Measurements from ENCODE around the gene MESD. TPM values are rescaled to one million over a fixed set of nuclear protein-coding genes. Genes with fewer than 3 reads are reported as not detected.

The MESD gene
- total RNA-seq, 2 experiments from 2014 or later, result 34.5 to 36.1 TPM

DNA sequence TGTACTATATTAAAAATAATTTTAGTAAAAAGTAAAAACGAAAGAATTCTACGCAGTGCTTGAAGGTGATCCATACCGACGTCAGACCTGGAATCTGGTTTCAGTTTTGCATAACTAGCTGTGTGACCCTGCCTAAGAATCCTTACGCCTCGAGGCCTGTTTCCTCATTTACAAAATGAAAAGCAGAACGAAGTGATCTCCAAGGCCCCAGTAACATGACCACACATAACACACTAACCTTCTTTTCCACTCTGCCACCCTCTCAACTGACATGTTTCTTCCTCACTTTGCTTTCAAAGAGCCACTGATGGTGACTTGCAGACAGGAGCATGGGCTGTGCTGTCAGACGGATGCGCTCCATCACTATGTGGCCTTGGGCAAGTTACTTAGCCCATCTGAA is 4.8 kb downstream of the MESD start:
- Mint-ChIP-seq H3K36me3 (ENCODE audit: low read depth) (peaks cover 67% of the 10 kb centered on the region), H3K4me1 (peaks cover 57% of the 10 kb centered on the region), H3K27ac (no peak overlapping the region), H3K27me3 (no peaks in the 10 kb centered on the region), H3K9me3 (no peaks in the 10 kb centered on the region), H3K4me3 (peak overlapping the region; percentile 1)
- no peak for DNase-seq
- ChIA-PET CTCF (interaction anchor here (6.0 kb wide), 1 partner anchor 281 kb away, joined by 31 read pairs; no protein-coding TSS in a partner anchor), POLR2A (interaction anchor here (0.8 to 1.0 kb wide), 2 partner anchors 15 to 17 kb away, joined by 3 to 4 read pairs; no protein-coding TSS in a partner anchor)

DNA sequence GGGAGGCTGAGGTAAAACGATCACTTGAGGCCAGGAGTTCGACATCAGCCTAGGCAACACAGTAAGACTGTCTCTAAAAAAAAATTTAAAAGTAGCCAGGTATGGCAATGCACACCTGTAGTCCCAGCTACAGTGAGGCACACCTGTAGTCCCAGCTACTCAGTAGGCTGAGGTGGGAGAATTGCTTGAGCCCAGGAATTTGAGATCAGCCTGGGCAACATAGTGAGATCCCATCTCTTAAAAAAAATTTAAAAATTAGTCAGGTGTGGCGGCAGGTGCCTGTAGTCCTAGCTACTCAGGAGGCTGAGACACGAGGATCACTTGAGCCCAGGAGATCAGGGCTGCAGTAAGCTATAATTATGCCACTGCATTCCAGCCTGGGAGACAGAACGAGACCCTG is 6.8 kb downstream of the MESD start:
- no peak for DNase-seq
- Mint-ChIP-seq H3K27ac (no peak overlapping the region), H3K4me1 (peaks cover 67% of the 10 kb centered on the region), H3K4me3 (no peak overlapping the region), H3K27me3 (no peaks in the 10 kb centered on the region), H3K36me3 (ENCODE audit: low read depth) (peaks cover 68% of the 10 kb centered on the region), H3K9me3 (no peaks in the 10 kb centered on the region)
- ChIA-PET POLR2A (no interaction called here), CTCF (interaction anchor here (6.0 kb wide), 1 partner anchor 283 kb away, joined by 31 read pairs; no protein-coding TSS in a partner anchor)

DNA sequence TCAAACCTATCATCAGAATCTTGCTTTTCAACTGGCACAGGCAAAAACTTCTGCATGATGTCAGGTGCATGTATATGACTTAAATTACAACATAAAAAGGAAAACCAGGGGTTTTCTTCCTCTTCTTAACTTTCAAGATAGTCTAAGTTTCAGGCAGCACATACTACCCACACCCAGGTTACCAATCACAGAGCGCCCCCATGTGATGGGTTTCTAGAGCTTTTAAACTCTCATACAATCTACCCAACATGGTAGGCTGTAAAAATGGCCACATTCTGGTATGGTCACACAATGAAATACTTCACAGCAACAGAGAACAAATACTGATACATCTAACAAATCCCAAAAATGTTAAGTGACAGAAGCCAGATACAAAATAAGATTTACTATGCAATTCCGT is 7.4 kb downstream of the MESD start:
- H3K36me3 Mint-ChIP-seq (ENCODE audit: low read depth), result peaks cover 73% of the 10 kb centered on the region
- H3K4me1 Mint-ChIP-seq, result peaks cover 70% of the 10 kb centered on the region
- H3K27ac Mint-ChIP-seq, result peak overlapping the region; percentile 11
- H3K4me3 Mint-ChIP-seq, result no peak overlapping the region
- POLR2A ChIA-PET, result no interaction called here
- no peaks in the 10 kb centered on the region for H3K27me3 Mint-ChIP-seq
- no peak for DNase-seq
- no peaks in the 10 kb centered on the region for H3K9me3 Mint-ChIP-seq
- CTCF ChIA-PET, result interaction anchor here (1.4 kb wide), 1 partner anchor 14 kb away, joined by 4 read pairs; no protein-coding TSS in a partner anchor

DNA sequence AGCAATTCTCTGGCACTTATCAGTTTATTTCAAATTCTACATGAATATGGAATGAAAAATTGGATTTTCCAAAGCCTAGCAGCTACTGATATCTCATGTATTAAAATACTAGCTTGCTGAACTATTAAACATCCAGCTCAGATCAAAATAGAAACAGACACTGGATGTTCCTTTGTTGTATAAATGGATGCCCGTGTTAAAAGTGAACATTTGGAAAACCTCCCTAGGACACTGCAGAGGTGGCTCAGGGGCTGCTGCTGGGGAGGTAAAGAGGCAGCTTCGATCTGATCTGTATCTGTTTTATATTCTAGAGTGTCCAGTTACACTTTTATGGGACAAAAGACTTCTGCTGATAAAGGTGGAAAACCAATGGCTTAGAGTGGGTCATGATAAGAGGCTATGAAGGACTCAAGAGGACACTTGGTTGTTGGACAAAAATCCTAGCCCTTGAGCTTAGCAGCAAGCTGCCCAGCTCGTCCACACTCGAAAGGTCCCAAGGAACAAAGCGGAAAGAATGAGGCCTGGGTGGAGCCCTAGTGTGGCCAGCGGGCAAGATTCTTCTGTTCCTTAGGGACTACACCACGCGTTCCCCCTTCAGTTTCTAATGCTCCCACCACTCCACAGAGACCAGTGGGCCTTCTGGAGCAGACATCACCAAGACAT is 9.9 kb downstream of the MESD start:
- POLR2A ChIA-PET, result interaction anchor here (0.9 to 1.9 kb wide), 2 partner anchors 9 to 12 kb away, joined by 3 to 5 read pairs; no protein-coding TSS in a partner anchor

DNA sequence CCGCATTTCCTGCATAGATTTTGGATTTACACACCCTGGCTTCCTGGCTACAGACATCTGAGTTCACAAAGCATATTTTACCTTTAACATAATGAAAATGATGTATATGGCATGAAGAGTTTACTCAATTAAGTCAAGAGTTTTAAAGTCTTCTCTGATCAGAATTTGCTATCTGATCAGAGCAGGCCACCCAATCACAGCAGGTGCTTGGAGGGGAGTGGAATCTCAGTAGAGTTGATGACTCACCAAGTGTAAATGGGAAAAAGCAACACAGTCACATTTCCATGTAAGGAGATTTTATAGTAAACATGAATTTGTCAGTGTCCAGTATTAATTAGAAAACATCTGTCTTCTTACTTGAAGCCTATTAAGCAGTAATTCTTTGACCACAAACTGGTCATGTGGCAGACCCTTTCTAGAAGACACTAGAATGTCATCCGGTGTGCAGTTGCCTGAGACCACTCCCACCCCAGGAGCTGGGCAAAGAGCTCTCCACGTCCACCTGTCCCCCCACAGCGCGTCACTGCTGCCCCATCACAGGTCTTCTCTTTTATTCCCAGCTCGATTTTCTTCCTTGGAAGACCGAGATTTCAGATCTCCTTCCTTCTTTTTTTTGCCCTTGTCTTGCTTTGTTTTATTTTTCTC is 10.8 kb downstream of the MESD start:
- CTCF ChIA-PET, result interaction anchor here (1.6 to 5.4 kb wide), 5 partner anchors 9 to 287 kb away, joined by 5 to 48 read pairs (median 8); no protein-coding TSS in a partner anchor
- DNase-seq, result no peak
- Mint-ChIP-seq H3K9me3 (no peaks in the 10 kb centered on the region), H3K27ac (peak overlapping the region; percentile 59), H3K4me3 (no peak overlapping the region), H3K4me1 (peaks cover 66% of the 10 kb centered on the region), H3K36me3 (ENCODE audit: low read depth) (peaks cover 58% of the 10 kb centered on the region), H3K27me3 (no peaks in the 10 kb centered on the region)
- POLR2A ChIA-PET, result interaction anchor here (1.9 kb wide), 1 partner anchor 10 kb away, joined by 5 read pairs; no protein-coding TSS in a partner anchor

More for the DNA sequence above, 9.9 kb downstream of the MESD start:
- H3K4me3 Mint-ChIP-seq, result no peak overlapping the region
- CTCF ChIA-PET, result interaction anchor here (0.9 to 5.4 kb wide), 7 partner anchors 8 to 287 kb away, joined by 3 to 48 read pairs (median 6); partner anchors contain the start of gene TLNRD1
- H3K9me3 Mint-ChIP-seq, result no peaks in the 10 kb centered on the region
- no peak for DNase-seq
- H3K27me3 Mint-ChIP-seq, result no peaks in the 10 kb centered on the region
- peaks cover 70% of the 10 kb centered on the region for H3K4me1 Mint-ChIP-seq
- peak overlapping the region; percentile 29 for H3K27ac Mint-ChIP-seq
- H3K36me3 Mint-ChIP-seq (ENCODE audit: low read depth), result peaks cover 59% of the 10 kb centered on the region

DNA sequence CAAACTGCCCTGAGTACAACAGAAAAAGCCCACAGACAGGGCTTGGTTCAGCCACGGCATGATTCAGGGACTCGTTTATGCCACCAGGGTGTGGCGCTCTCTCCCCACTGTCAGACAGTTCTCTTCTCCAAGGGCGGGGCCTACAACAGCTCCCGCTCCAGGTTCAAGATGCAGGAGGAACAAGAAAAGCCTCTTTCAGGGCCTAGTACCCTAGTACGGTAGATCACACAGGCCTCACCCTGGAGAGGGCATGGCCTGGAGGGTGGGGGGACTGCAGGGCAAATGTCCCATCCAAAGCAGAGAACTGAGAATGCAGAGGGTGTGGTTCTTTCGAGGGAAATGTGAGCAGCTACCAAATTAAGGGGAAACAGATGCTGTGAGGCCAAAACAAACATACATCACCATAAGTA is 12.0 kb downstream of the MESD start:
- Mint-ChIP-seq H3K27me3 (no peaks in the 10 kb centered on the region), H3K4me3 (no peak overlapping the region), H3K4me1 (peaks cover 61% of the 10 kb centered on the region), H3K36me3 (ENCODE audit: low read depth) (peaks cover 53% of the 10 kb centered on the region), H3K9me3 (no peaks in the 10 kb centered on the region), H3K27ac (peak overlapping the region; percentile 32)
- POLR2A ChIA-PET, result interaction anchor here (1.4 kb wide), 1 partner anchor 24 kb away, joined by 6 read pairs; no protein-coding TSS in a partner anchor
- CTCF ChIA-PET, result interaction anchor here (1.0 to 5.4 kb wide), 8 partner anchors 9 to 289 kb away, joined by 3 to 48 read pairs (median 6); no protein-coding TSS in a partner anchor
- peak; percentile 50 for DNase-seq

DNA sequence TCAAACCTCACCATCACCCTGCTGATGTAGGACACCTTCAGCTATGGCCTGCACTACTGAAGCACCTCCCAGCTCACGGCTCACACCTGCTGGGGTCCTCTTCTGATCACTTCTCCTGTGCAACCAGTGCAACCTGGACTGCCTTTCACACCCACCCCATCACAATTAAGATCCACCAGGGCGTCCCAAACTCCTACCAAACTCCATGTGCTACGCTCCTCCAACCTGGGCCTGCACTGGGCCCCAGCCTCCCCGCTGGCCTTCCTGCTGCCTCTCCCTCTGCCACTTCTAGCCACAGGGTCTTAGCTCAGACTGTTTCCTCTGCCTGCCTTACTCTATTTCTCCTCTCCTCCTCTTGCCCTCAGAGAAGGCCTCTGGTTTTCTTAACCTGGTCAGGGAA is 12.8 kb downstream of the MESD start:
- ChIA-PET CTCF (interaction anchor here (0.6 to 5.4 kb wide), 6 partner anchors 25 to 457 kb away, joined by 3 to 48 read pairs (median 6); no protein-coding TSS in a partner anchor), POLR2A (no interaction called here)
- no peaks in the 10 kb centered on the region for H3K9me3 Mint-ChIP-seq
- H3K4me3 Mint-ChIP-seq, result no peak overlapping the region
- no peak overlapping the region for H3K27ac Mint-ChIP-seq
- no peaks in the 10 kb centered on the region for H3K27me3 Mint-ChIP-seq
- DNase-seq, result no peak
- H3K36me3 Mint-ChIP-seq (ENCODE audit: low read depth), result peaks cover 53% of the 10 kb centered on the region
- H3K4me1 Mint-ChIP-seq, result peaks cover 53% of the 10 kb centered on the region

DNA sequence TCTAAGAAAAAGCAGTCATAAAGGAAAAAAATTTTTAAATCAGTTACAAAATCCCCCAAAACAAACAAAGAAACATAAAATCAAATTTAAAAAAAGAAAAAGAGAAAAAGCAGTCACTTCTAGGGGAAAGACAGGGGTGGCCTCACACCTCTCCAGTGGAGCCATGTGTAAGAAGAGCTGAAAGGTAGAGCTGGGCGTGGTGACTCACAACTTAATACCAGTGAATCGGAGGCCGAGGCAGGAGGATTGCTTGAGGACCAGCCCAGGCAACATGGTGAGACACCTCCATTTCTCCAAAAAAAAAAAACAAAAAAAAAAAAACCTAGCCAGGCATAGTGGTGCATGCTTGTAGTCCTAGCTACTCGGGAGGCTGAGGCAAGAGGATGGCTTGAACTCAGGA is 14.7 kb downstream of the MESD start:
- no peak overlapping the region for H3K4me3 Mint-ChIP-seq
- no peaks in the 10 kb centered on the region for H3K9me3 Mint-ChIP-seq
- no peak for DNase-seq
- peak overlapping the region; percentile 34 for H3K27ac Mint-ChIP-seq
- ChIA-PET POLR2A (no interaction called here), CTCF (interaction anchor here (0.6 to 3.2 kb wide), 8 partner anchors 12 to 957 kb away, joined by 3 to 13 read pairs (median 3); no protein-coding TSS in a partner anchor)
- no peaks in the 10 kb centered on the region for H3K27me3 Mint-ChIP-seq
- peaks cover 51% of the 10 kb centered on the region for H3K36me3 Mint-ChIP-seq (ENCODE audit: low read depth)
- peaks cover 49% of the 10 kb centered on the region for H3K4me1 Mint-ChIP-seq

DNA sequence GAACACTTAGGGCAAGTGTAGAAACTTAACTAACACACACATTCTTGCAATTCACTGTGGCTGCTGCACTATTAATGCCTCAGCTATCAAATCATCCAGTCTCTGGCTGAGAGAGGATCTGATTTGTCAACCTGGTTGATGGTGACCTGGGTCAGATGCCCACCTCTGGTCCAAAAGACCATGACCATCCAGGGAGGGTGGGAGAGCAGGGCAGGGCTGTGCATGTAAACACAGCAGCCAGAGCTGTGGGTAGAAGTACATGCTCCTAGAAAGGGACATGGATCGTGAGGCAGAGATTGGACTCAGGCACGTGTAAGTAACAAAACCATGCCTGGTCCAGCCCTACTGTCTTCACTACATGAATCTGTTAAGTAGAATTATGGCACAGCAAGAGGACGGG is 17.3 kb downstream of the MESD start:
- no peaks in the 10 kb centered on the region for H3K27me3 Mint-ChIP-seq
- H3K9me3 Mint-ChIP-seq, result no peaks in the 10 kb centered on the region
- no peak overlapping the region for H3K27ac Mint-ChIP-seq
- peaks cover 36% of the 10 kb centered on the region for H3K36me3 Mint-ChIP-seq (ENCODE audit: low read depth)
- ChIA-PET POLR2A (no interaction called here), CTCF (interaction anchor here (0.9 kb wide), 1 partner anchor 517 kb away, joined by 3 read pairs; no protein-coding TSS in a partner anchor)
- no peak for DNase-seq
- H3K4me1 Mint-ChIP-seq, result peaks cover 24% of the 10 kb centered on the region
- no peak overlapping the region for H3K4me3 Mint-ChIP-seq

DNA sequence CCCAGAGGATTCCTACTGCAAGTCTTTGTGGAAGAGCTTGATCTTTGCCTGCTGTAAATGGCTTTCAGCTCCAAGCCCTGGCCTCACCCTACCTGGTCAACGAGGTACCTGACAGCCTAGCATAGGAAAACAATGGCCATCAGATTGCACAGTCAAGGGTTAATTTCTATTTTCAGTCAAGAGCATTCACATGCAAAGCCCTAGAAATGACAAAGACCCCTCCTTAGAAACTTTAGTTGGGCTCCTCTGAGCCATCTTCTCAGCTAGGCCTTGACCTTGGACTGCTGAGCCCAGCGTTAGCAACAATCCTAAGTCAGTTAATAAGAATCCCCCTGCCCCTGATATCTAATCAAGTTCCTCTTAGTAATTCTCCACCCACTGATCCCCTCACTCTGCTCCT is 18.5 kb downstream of the MESD start:
- Mint-ChIP-seq H3K27ac (no peak overlapping the region), H3K36me3 (ENCODE audit: low read depth) (peaks cover 36% of the 10 kb centered on the region), H3K9me3 (no peaks in the 10 kb centered on the region), H3K27me3 (no peaks in the 10 kb centered on the region), H3K4me1 (peaks cover 13% of the 10 kb centered on the region), H3K4me3 (no peak overlapping the region)
- ChIA-PET POLR2A (no interaction called here), CTCF (interaction anchor here (1.2 to 4.9 kb wide), 4 partner anchors 9 to 310 kb away, joined by 3 to 30 read pairs (median 12); partner anchors contain the start of gene CEMIP)
- DNase-seq, result no peak

DNA sequence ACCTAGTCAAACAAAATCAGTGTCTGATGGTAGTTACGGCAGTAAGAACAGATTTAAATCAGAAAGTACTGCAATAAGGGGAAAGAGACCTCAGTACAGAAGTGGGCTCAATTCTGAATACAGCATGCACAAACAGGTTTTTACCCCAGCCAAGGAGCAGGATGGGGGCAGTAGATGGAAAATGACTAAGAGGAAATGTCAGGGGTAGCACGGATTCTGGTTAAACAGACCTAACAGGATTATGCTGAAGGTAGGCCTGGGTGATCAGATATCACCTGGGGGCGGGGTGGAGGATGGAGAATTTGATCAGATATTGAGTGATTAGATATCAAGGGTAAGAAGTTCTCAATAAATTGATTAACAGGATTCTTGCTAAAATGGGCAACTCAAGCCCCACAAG is 19.0 kb downstream of the MESD start:
- Mint-ChIP-seq H3K4me3 (no peak overlapping the region), H3K36me3 (ENCODE audit: low read depth) (peaks cover 38% of the 10 kb centered on the region), H3K4me1 (peaks cover 12% of the 10 kb centered on the region), H3K27ac (no peak overlapping the region), H3K9me3 (peaks cover under 1% of the 10 kb centered on the region), H3K27me3 (no peaks in the 10 kb centered on the region)
- no peak for DNase-seq
- CTCF ChIA-PET, result interaction anchor here (0.8 to 4.9 kb wide), 18 partner anchors 9 to 516 kb away, joined by 3 to 30 read pairs (median 6); partner anchors contain the start of gene CEMIP
- POLR2A ChIA-PET, result no interaction called here

DNA sequence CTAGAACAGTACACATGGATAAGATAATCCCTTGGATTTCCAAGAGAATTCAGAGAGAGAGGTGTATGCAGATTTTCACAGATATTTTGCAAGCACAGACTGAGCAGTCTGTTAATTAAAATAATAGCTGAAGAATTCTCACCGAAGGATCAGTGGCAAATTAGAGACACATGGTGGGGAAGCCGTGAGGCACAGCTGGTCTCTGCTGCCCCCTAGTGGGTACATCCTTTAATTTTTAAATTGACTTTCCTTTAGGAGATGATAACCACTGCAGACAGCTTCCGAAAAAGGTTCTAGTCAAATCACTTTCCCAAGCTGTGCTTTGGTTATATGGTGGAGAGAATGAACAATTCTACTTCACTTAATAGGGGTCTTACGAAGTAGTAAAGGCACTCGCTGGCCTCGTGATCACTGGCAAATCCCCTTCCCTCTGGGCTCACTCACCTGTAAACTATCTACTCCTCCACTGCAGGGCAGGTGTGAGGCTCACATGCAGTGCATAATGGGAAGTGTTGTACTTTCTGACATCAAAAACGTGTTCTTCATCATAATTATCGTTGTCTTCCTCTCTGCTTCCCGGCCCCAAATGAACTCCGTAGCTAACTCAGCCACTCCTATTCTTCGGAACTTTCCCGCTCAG is 19.5 kb downstream of the MESD start:
- Mint-ChIP-seq H3K4me3 (no peak overlapping the region), H3K4me1 (peaks cover 7% of the 10 kb centered on the region), H3K27ac (no peak overlapping the region), H3K9me3 (peaks cover 4% of the 10 kb centered on the region), H3K36me3 (ENCODE audit: low read depth) (peaks cover 42% of the 10 kb centered on the region), H3K27me3 (no peaks in the 10 kb centered on the region)
- POLR2A ChIA-PET, result no interaction called here
- CTCF ChIA-PET, result interaction anchor here (0.7 to 4.9 kb wide), 25 partner anchors 10 to 516 kb away, joined by 3 to 30 read pairs (median 4); partner anchors contain the start of gene CEMIP
- DNase-seq, result peak; percentile 62
